H1 (cell line): ENCODE data around the gene MAP3K14. TPM values are rescaled to one million over a fixed set of nuclear protein-coding genes. Genes with fewer than 3 reads are reported as not detected.
A peak's percentile ranks its signal among the peaks of the same experiment; 100 is the strongest.

Source experiments
- CTCF ChIA-PET: fragments of 300-600 bp; sonication (Branson Sonifier 250); formaldehyde crosslinking; loops from one replicate; lab custom pipeline; 2021; ENCODE audit not compliant: partially characterized antibody; lab: Charles Lee
- POLR2A ChIA-PET: fragments of 300-600 bp; sonication (Branson Sonifier 250); formaldehyde crosslinking; loops from one replicate; lab custom pipeline; 2021; ENCODE audit warnings: inconsistent platforms; ENCODE audit not compliant: partially characterized antibody; lab: Charles Lee
- DNase-seq, 2 experiments: peaks; one replicate each; pipeline versions ENCODE4 v3.0.0 to v3.0.0-alpha.2; 2010 to 2022; ENCODE audit warnings: low spot score in 2 of 2, low read depth in 1 of 2, mixed read lengths in 1 of 2
- FAIRE-seq: peaks from 2 replicates; lab custom pipeline; 2011; peaks lifted over from hg19 to GRCh38; lab: Jason Lieb, UNC
- H2AFZ ChIP-seq: 2 replicates; pipeline ENCODE4 v1.8.1; 2012; ENCODE audit warnings: low read length, inconsistent platforms
- H2AK5ac ChIP-seq: 2 replicates; pipeline ENCODE4 v1.6.1; 2013; ENCODE audit warnings: low read depth, low read length
- H2BK120ac ChIP-seq: replicated peaks from 2 replicates; pipeline ENCODE3; 2013; ENCODE audit warnings: low read depth, low read length, inconsistent platforms
- H2BK12ac ChIP-seq: 2 replicates; pipeline ENCODE4 v1.6.1; 2013; ENCODE audit warnings: low read depth, low read length
- H2BK15ac ChIP-seq: 2 replicates; pipeline ENCODE4 v1.6.1; 2013; ENCODE audit warnings: low read length
- H2BK20ac ChIP-seq: 2 replicates; pipeline ENCODE4 v1.6.1; 2013; ENCODE audit warnings: low read length
- H2BK5ac ChIP-seq: 2 replicates; pipeline ENCODE4 v1.6.1; 2013; ENCODE audit warnings: low read depth, low read length
- H3K14ac ChIP-seq: 2 replicates; pipeline ENCODE4 v1.6.1; 2013; ENCODE audit warnings: inconsistent platforms; ENCODE audit not compliant: insufficient read length
- H3K18ac ChIP-seq: 2 replicates; pipeline ENCODE4 v1.6.1; 2013; ENCODE audit warnings: low read length; ENCODE audit errors: extremely low read depth
- H3K23ac ChIP-seq: 2 replicates; pipeline ENCODE4 v1.6.1; 2013; ENCODE audit warnings: inconsistent platforms; ENCODE audit not compliant: insufficient read length
- H3K23me2 ChIP-seq: 2 replicates; pipeline ENCODE4 v1.6.1; 2013; ENCODE audit warnings: low read depth, low read length
- H3K27ac ChIP-seq: 2 replicates; pipeline ENCODE4 v1.6.1; 2011; ENCODE audit warnings: low read depth, low read length, inconsistent platforms
- H3K27me3 ChIP-seq, 4 experiments: replicated peaks in 1 of 4; 1 replicate in 1 of 4; 2 replicates in 3 of 4; pipeline versions ENCODE4 v1.6.1 to v1.8.1; 2011 to 2013; ENCODE audit warnings: low read length in 3 of 4, mild to moderate bottlenecking in 3 of 4, inconsistent platforms in 2 of 4, mixed read lengths in 2 of 4, moderate library complexity in 1 of 4; ENCODE audit not compliant: control insufficient read depth in 3 of 4, insufficient read depth in 3 of 4; ENCODE audit errors: extremely low read depth in 1 of 4
- H3K36me3 ChIP-seq, 4 experiments: 2 replicates each; pipeline versions ENCODE4 v1.6.1 to v1.8.1; 2011 to 2013; ENCODE audit warnings: mild to moderate bottlenecking in 4 of 4, low read length in 3 of 4, moderate library complexity in 2 of 4, control low read depth in 1 of 4, inconsistent platforms in 1 of 4; ENCODE audit not compliant: insufficient read depth in 4 of 4, control insufficient read depth in 2 of 4
- H3K4ac ChIP-seq: replicated peaks from 2 replicates; pipeline ENCODE3; 2013; ENCODE audit warnings: low read length, low read depth, mixed read lengths, inconsistent platforms; ENCODE audit not compliant: insufficient read length
- H3K4me1 ChIP-seq, 4 experiments: replicated peaks in 1 of 4; 1 replicate in 1 of 4; 2 replicates in 3 of 4; pipeline versions ENCODE4 v1.6.1 to v1.8.1; 2011 to 2013; ENCODE audit warnings: low read length in 3 of 4, inconsistent platforms in 2 of 4, mixed read lengths in 1 of 4; ENCODE audit not compliant: insufficient read depth in 4 of 4, control insufficient read depth in 3 of 4
- H3K4me2 ChIP-seq, 2 experiments: 2 replicates each; pipeline versions ENCODE4 v1.6.1 to v1.8.1; 2011 to 2013; ENCODE audit warnings: low read depth in 2 of 2, low read length in 2 of 2, control low read depth in 1 of 2, inconsistent platforms in 1 of 2, mild to moderate bottlenecking in 1 of 2; ENCODE audit not compliant: insufficient read depth in 1 of 2
- H3K4me3 ChIP-seq, 4 experiments: fragments of 200-600, 300-600 bp in 1 of 4; sonication (generic), shearing (Covaris generic), sonication (Bioruptor Twin) in 1 of 4; 2 replicates each; pipeline versions ENCODE4 v1.5.1 to v1.8.1; 2011 to 2016; ENCODE audit warnings: low read length in 4 of 4, low read depth in 3 of 4, control low read depth in 2 of 4, inconsistent platforms in 2 of 4, mild to moderate bottlenecking in 2 of 4, mixed read lengths in 1 of 4, moderate library complexity in 1 of 4; ENCODE audit not compliant: insufficient read depth in 2 of 4; ENCODE audit errors: extremely low read depth in 1 of 4
- H3K56ac ChIP-seq: replicated peaks from 2 replicates; pipeline ENCODE3; 2013; ENCODE audit warnings: low read depth, mild to moderate bottlenecking, mixed read lengths, low read length, inconsistent platforms; ENCODE audit not compliant: insufficient read length
- H3K79me1 ChIP-seq: 2 replicates; pipeline ENCODE4 v1.6.1; 2013; ENCODE audit warnings: low read depth, low read length, control low read depth
- H3K79me2 ChIP-seq, 2 experiments: 2 replicates each; pipeline versions ENCODE4 v1.6.1 to v1.8.1; 2012 to 2013; ENCODE audit warnings: low read length in 2 of 2, mild to moderate bottlenecking in 2 of 2, inconsistent platforms in 1 of 2; ENCODE audit not compliant: insufficient read depth in 2 of 2, control insufficient read depth in 1 of 2
- H3K9ac ChIP-seq, 4 experiments: replicated peaks in 1 of 4; 1 replicate in 1 of 4; 2 replicates in 3 of 4; pipeline versions ENCODE4 v1.6.1 to v1.8.1; 2011 to 2013; ENCODE audit warnings: low read depth in 3 of 4, low read length in 3 of 4, control low read depth in 2 of 4, mild to moderate bottlenecking in 2 of 4, moderate library complexity in 2 of 4, inconsistent platforms in 1 of 4; ENCODE audit errors: extremely low read depth in 1 of 4
- H3K9me3 ChIP-seq, 2 experiments: 2 replicates each; pipeline versions ENCODE4 v1.6.1 to v1.8.1; 2012 to 2013; ENCODE audit warnings: mild to moderate bottlenecking in 2 of 2, moderate library complexity in 2 of 2, control low read depth in 1 of 2, inconsistent platforms in 1 of 2, low read depth in 1 of 2, low read length in 1 of 2, mixed read lengths in 1 of 2; ENCODE audit not compliant: insufficient read depth in 2 of 2
- H4K20me1 ChIP-seq, 2 experiments: replicated peaks in 1 of 2; 2 replicates each; pipeline versions ENCODE3 to v1.8.1; 2011 to 2013; ENCODE audit warnings: inconsistent platforms in 2 of 2, low read length in 2 of 2, mild to moderate bottlenecking in 1 of 2; ENCODE audit not compliant: insufficient read depth in 2 of 2, control insufficient read depth in 1 of 2
- H4K5ac ChIP-seq: 2 replicates; pipeline ENCODE4 v1.6.1; 2013; ENCODE audit warnings: low read length, low read depth, mixed read lengths, inconsistent platforms; ENCODE audit not compliant: insufficient read length
- H4K8ac ChIP-seq: 2 replicates; pipeline ENCODE4 v1.8.0; 2013; ENCODE audit warnings: mild to moderate bottlenecking, moderate library complexity, low read length, inconsistent platforms; ENCODE audit not compliant: insufficient read depth; ENCODE audit errors: extremely low read depth
- H4K91ac ChIP-seq: replicated peaks from 2 replicates; pipeline ENCODE3; 2013; ENCODE audit warnings: low read length, mixed read lengths, inconsistent platforms; ENCODE audit not compliant: insufficient read length
- CREB1 ChIP-seq: IDR thresholded peaks from 2 replicates; pipeline ENCODE4 v1.6.1; 2012; ENCODE audit warnings: inconsistent platforms
- KDM4A ChIP-seq: IDR thresholded peaks from one replicate; pipeline ENCODE4 v1.7.1; 2012; ENCODE audit warnings: low read depth, mild to moderate bottlenecking, moderate library complexity, low read length, inconsistent platforms; ENCODE audit not compliant: severe bottlenecking
- RAD21 ChIP-seq, 2 experiments: IDR thresholded peaks in 1 of 2; conservative IDR thresholded peaks in 1 of 2; 2 replicates each; pipeline ENCODE4 v1.6.1; 2011; ENCODE audit warnings: low read depth in 2 of 2, low read length in 2 of 2, improper control_type of control experiment in 1 of 2, inconsistent platforms in 1 of 2, mild to moderate bottlenecking in 1 of 2, moderate library complexity in 1 of 2
- RBBP5 ChIP-seq: IDR thresholded peaks from 2 replicates; pipeline ENCODE4 v1.7.1; 2012; ENCODE audit warnings: low read depth, mild to moderate bottlenecking, inconsistent platforms, low read length, moderate library complexity, borderline replicate concordance
- SAP30 ChIP-seq: fragments of 300-600 bp; sonication (generic); IDR thresholded peaks from 2 replicates; pipeline ENCODE4 v1.7.1; 2012; ENCODE audit warnings: low read length, moderate library complexity, mild to moderate bottlenecking, inconsistent platforms; ENCODE audit not compliant: insufficient read depth, insufficient replicate concordance
- SP1 ChIP-seq: IDR thresholded peaks from 2 replicates; pipeline ENCODE4 v1.6.1; 2011; ENCODE audit warnings: low read depth, low read length
- SUZ12 ChIP-seq: fragments of 200-600 bp; sonication (generic); IDR thresholded peaks from 2 replicates; pipeline ENCODE4 v1.6.1; 2012; ENCODE audit warnings: mild to moderate bottlenecking, inconsistent platforms, low read length, moderate library complexity, mixed read lengths
- WGBS, 2 experiments: shearing (Covaris generic) in 1 of 2; methylation state at CpG; one replicate each; pipeline versions ENCODE4 v1.1.6 to v1.1.7; 2013 to 2015; ENCODE audit warnings: low lambda C conversion rate in 2 of 2, mixed read lengths in 2 of 2, inconsistent platforms in 1 of 2, low coverage in 1 of 2, missing lambda C conversion rate in 1 of 2; ENCODE audit not compliant: insufficient replicate concordance in 2 of 2, insufficient coverage in 1 of 2, insufficient read length in 1 of 2; ENCODE audit errors: extremely low coverage in 1 of 2, missing lambda C conversion rate in 1 of 2; 5-methylcytosine and 5-hydroxymethylcytosine counted together
- polyA plus RNA-seq, 7 experiments: library from polyadenylated mRNA; depleted of rRNA in 3 of 7; stranded (reverse) in 5 of 7; unstranded in 2 of 7; fragments of >200 nt in 5 of 7; fragments of 200-250 nt in 2 of 7; gene quantifications; 1 replicate in 5 of 7; 2 replicates in 1 of 7; 4 replicates in 1 of 7; pipeline versions ENCODE4 v1.2.1 to v1.2.3, GENCODE V29; 2011 to 2013; ENCODE audit warnings: missing spikeins in 2 of 7, mixed read lengths in 2 of 7
- total RNA-seq: library from RNA; stranded (reverse); fragmentation: NEBNext Ultra II Directional; extraction: Animal tissue kit (Norgen Biotek cat#: 25700); gene quantifications from 2 replicates; pipeline ENCODE4 v1.2.1, GENCODE V29; 2021
- TF ChIP-seq, protein P1 (sequence below), 3 experiments: IDR thresholded peaks; 1 replicate in 2 of 3; 2 replicates in 1 of 3; pipeline versions ENCODE4 v1.5.1 to v1.6.1; 2011; ENCODE audit warnings: low read length in 3 of 3, mild to moderate bottlenecking in 3 of 3, inconsistent platforms in 2 of 3, low read depth in 1 of 3, moderate library complexity in 1 of 3; ENCODE audit not compliant: insufficient read depth in 1 of 3; ENCODE audit errors: control extremely low read depth in 1 of 3
- TF ChIP-seq, protein P2 (sequence below): IDR thresholded peaks from 2 replicates; pipeline ENCODE4 v1.6.1; 2011; ENCODE audit warnings: low read length, improper control_type of control experiment

Gene MAP3K14
- total and polyA plus RNA-seq, 2 of the 8 experiments (the other 6 are each of a cell fraction or from before 2014, with no cell fraction given), result 5.2 to 6.1 TPM

DNA sequence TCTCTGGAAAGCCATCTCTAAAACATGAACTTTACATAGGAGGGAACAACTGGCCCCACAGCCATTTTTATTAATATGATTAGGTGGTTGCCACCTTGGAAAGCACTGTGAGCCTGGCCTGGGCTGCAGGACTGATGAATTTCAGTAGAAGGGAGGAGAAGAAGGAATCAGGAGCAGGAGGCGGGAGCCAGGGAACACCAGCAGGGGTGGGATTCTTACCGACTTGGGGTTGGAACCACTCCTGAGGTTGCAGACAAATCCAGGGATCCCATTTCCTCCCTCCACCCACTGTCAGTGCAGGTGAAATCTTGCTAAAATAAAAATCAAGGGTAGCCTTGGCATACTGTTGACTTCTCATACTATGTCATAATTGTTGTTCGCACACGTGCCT is 16.9 kb upstream of the MAP3K14 start:
- no peak overlapping the region for H3K27ac ChIP-seq
- no peak overlapping the region for H3K18ac ChIP-seq
- H3K23me2 ChIP-seq, result no peaks in the 10 kb centered on the region
- 87% methylated on average over 4 of the region's 4 CpGs; no CpG with 5 or more reads in 1 of the 2 experiments for WGBS, 2 experiments
- ChIA-PET POLR2A (interaction anchor here (0.9 kb wide), 1 partner anchor 13 kb away, joined by 3 read pairs; no protein-coding TSS in a partner anchor), CTCF (interaction anchor here (2.3 kb wide), 1 partner anchor 51 kb away, joined by 8 read pairs; no protein-coding TSS in a partner anchor)
- H3K4me3 ChIP-seq, result no peak overlapping the region
- H3K79me1 ChIP-seq, result no peaks in the 10 kb centered on the region
- peaks cover 0 to 19% (median 6%) of the 10 kb centered on the region in 4 experiments; a peak in 2 of 7 replicates for H3K27me3 ChIP-seq
- H3K36me3 ChIP-seq, result no peaks in the 10 kb centered on the region
- H2BK5ac ChIP-seq, result no peak overlapping the region
- no peak overlapping the region for H4K8ac ChIP-seq
- H4K91ac ChIP-seq, result no peak overlapping the region
- H4K20me1 ChIP-seq, result no peaks in the 10 kb centered on the region
- H2BK20ac ChIP-seq, result no peak overlapping the region
- H3K9me3 ChIP-seq, result no peaks in the 10 kb centered on the region
- FAIRE-seq, result no peak
- DNase-seq, result no peak
- no peak overlapping the region for H3K4me2 ChIP-seq
- 0 out of 2 replicates have a peak overlapping the region, but pooled peaks have one; percentile 49 for H2BK15ac ChIP-seq
- no peak overlapping the region for H2BK120ac ChIP-seq
- H4K5ac ChIP-seq, result no peak overlapping the region
- no peak overlapping the region for H3K14ac ChIP-seq
- H2AFZ ChIP-seq, result no peak overlapping the region
- 0 out of 2 replicates have a peak overlapping the region, but pooled peaks have one; percentile 33 for H2BK12ac ChIP-seq
- no peak overlapping the region for H2AK5ac ChIP-seq
- peaks cover 0 to 3% (median 0%) of the 10 kb centered on the region in 4 experiments; a peak in 1 of 7 replicates for H3K4me1 ChIP-seq
- H3K4ac ChIP-seq, result no peak overlapping the region
- no peaks in the 10 kb centered on the region for H3K79me2 ChIP-seq
- H3K56ac ChIP-seq, result no peak overlapping the region
- no peak overlapping the region for H3K9ac ChIP-seq
- no peak overlapping the region for H3K23ac ChIP-seq
- TF ChIP-seq SUZ12 (no peak), KDM4A (no peak), RAD21 (IDR thresholded peaks at IDR 0.05 in 1 of 2, conservative IDR thresholded peaks at IDR 0.05 in 1 of 2; ENCODE audit: low read depth in 2 of 2, low read length in 2 of 2) (no peak), CREB1 (no peak), SP1 (no peak), SAP30 (no peak), RBBP5 (no peak)
- TF ChIP-seq, protein P1, sequence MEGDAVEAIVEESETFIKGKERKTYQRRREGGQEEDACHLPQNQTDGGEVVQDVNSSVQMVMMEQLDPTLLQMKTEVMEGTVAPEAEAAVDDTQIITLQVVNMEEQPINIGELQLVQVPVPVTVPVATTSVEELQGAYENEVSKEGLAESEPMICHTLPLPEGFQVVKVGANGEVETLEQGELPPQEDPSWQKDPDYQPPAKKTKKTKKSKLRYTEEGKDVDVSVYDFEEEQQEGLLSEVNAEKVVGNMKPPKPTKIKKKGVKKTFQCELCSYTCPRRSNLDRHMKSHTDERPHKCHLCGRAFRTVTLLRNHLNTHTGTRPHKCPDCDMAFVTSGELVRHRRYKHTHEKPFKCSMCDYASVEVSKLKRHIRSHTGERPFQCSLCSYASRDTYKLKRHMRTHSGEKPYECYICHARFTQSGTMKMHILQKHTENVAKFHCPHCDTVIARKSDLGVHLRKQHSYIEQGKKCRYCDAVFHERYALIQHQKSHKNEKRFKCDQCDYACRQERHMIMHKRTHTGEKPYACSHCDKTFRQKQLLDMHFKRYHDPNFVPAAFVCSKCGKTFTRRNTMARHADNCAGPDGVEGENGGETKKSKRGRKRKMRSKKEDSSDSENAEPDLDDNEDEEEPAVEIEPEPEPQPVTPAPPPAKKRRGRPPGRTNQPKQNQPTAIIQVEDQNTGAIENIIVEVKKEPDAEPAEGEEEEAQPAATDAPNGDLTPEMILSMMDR (IDR thresholded peaks at IDR 0.05; ENCODE audit: control extremely low read depth in 1 of 3, insufficient read depth in 1 of 3, low read depth in 1 of 3, low read length in 3 of 3), result no peak
- TF ChIP-seq, protein P2, sequence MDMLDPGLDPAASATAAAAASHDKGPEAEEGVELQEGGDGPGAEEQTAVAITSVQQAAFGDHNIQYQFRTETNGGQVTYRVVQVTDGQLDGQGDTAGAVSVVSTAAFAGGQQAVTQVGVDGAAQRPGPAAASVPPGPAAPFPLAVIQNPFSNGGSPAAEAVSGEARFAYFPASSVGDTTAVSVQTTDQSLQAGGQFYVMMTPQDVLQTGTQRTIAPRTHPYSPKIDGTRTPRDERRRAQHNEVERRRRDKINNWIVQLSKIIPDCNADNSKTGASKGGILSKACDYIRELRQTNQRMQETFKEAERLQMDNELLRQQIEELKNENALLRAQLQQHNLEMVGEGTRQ, result no peak
